Loucy (cell line): ENCODE results near the gene LILRB2.

Source experiments
- H2AFZ ChIP-seq: fragments of 200-600 bp; sonication (generic); 2 replicates; pipeline ENCODE4 v1.6.0; 2016; ENCODE audit warnings: antibody characterized with exemption, mild to moderate bottlenecking, low read length, moderate library complexity
- H3F3A ChIP-seq: fragments of 200-600 bp; 2 replicates; pipeline ENCODE4 v1.6.0; 2016; ENCODE audit warnings: antibody characterized with exemption, low read depth, mild to moderate bottlenecking
- H3K27me3 ChIP-seq: fragments of 200-600 bp; sonication (generic); 2 replicates; pipeline ENCODE4 v1.6.1; 2014; ENCODE audit warnings: low read length, mild to moderate bottlenecking; ENCODE audit not compliant: insufficient read depth, poor library complexity, severe bottlenecking
- H3K36me3 ChIP-seq: fragments of 200-600 bp; sonication (generic); 2 replicates; pipeline ENCODE4 v1.6.1; 2016; ENCODE audit warnings: low read length; ENCODE audit not compliant: insufficient read depth
- H3K4me1 ChIP-seq: fragments of 200-600 bp; sonication (generic); 2 replicates; pipeline ENCODE4 v1.5.1; 2014; ENCODE audit warnings: low read length, mild to moderate bottlenecking; ENCODE audit not compliant: insufficient read depth, poor library complexity, severe bottlenecking
- H3K4me2 ChIP-seq: fragments of 200-600 bp; sonication (generic); 2 replicates; pipeline ENCODE4 v1.6.0; 2014; ENCODE audit warnings: antibody characterized with exemption, low read length, low read depth, mild to moderate bottlenecking; ENCODE audit not compliant: poor library complexity, severe bottlenecking
- H3K4me3 ChIP-seq: fragments of 200-600 bp; sonication (generic); 2 replicates; pipeline ENCODE4 v1.5.1; 2014; ENCODE audit warnings: low read length, mild to moderate bottlenecking, mixed read lengths; ENCODE audit not compliant: poor library complexity, severe bottlenecking
- H3K79me2 ChIP-seq: fragments of 200-600 bp; sonication (generic); 2 replicates; pipeline ENCODE4 v1.6.1; 2014; ENCODE audit warnings: low read length; ENCODE audit not compliant: insufficient read depth
- H3K9ac ChIP-seq: fragments of 200-600 bp; sonication (generic); 2 replicates; pipeline ENCODE4 v1.6.0; 2014; ENCODE audit warnings: mild to moderate bottlenecking, low read depth, low read length, moderate library complexity; ENCODE audit not compliant: poor library complexity, severe bottlenecking
- H3K9me2 ChIP-seq: fragments of 200-600 bp; sonication (generic); replicated peaks from 2 replicates; pipeline ENCODE4 v1.6.1; 2016; ENCODE audit warnings: low read depth, low read length, mixed read lengths
- H3K9me3 ChIP-seq: fragments of 200-600 bp; sonication (generic); 2 replicates; pipeline ENCODE4 v1.6.1; 2014; ENCODE audit warnings: mild to moderate bottlenecking, antibody characterized with exemption, low read length, low read depth; ENCODE audit not compliant: insufficient read depth
- H4K20me1 ChIP-seq: fragments of 200-600 bp; sonication (generic); 2 replicates; pipeline ENCODE4 v1.6.0; 2014; ENCODE audit warnings: antibody characterized with exemption, low read length, mild to moderate bottlenecking; ENCODE audit not compliant: insufficient read depth, poor library complexity, severe bottlenecking
- CTCF ChIP-seq: fragments of 200-600 bp; sonication (generic); conservative IDR thresholded peaks from 2 replicates; pipeline ENCODE4 v1.5.1; 2014; ENCODE audit warnings: mild to moderate bottlenecking, antibody characterized with exemption, low read length
- EZH2phosphoT487 ChIP-seq: fragments of 200-600 bp; IDR thresholded peaks from 2 replicates; pipeline ENCODE4 v1.6.1; 2018; ENCODE audit warnings: antibody characterized with exemption, mild to moderate bottlenecking, moderate library complexity, borderline replicate concordance

Gene LILRB2

GRCh38 chr19:54317108-54317964 is 36.4 kb upstream of the LILRB2 start:
- Histone ChIP-seq H3K4me1 (no peaks in the 10 kb centered on the region), H2AFZ (no peak overlapping the region), H3K9ac (no peak overlapping the region), H3K4me3 (no peak overlapping the region), H3K9me3 (no peaks in the 10 kb centered on the region), H3K36me3 (no peaks in the 10 kb centered on the region), H3F3A (no peaks in the 10 kb centered on the region), H3K79me2 (no peaks in the 10 kb centered on the region), H3K4me2 (no peak overlapping the region), H3K9me2 (no peaks in the 10 kb centered on the region), H3K27me3 (no peaks in the 10 kb centered on the region), H4K20me1 (no peaks in the 10 kb centered on the region)
- no peak for TF ChIP-seq EZH2phosphoT487
- TF ChIP-seq CTCF = no peak

GRCh38 chr19:54316746-54317107 is 35.8 kb upstream of the LILRB2 start:
- no peaks in the 10 kb centered on the region for H3K36me3 ChIP-seq
- H3K27me3 ChIP-seq = no peaks in the 10 kb centered on the region
- H3K79me2 ChIP-seq = no peaks in the 10 kb centered on the region
- H3K4me2 ChIP-seq = no peak overlapping the region
- H2AFZ ChIP-seq = no peak overlapping the region
- no peaks in the 10 kb centered on the region for H3F3A ChIP-seq
- H4K20me1 ChIP-seq = no peaks in the 10 kb centered on the region
- TF ChIP-seq CTCF (no peak), EZH2phosphoT487 (no peak)
- H3K9me3 ChIP-seq = no peaks in the 10 kb centered on the region
- H3K4me3 ChIP-seq = no peak overlapping the region
- no peaks in the 10 kb centered on the region for H3K4me1 ChIP-seq
- H3K9ac ChIP-seq = no peak overlapping the region
- H3K9me2 ChIP-seq = no peaks in the 10 kb centered on the region

DNA sequence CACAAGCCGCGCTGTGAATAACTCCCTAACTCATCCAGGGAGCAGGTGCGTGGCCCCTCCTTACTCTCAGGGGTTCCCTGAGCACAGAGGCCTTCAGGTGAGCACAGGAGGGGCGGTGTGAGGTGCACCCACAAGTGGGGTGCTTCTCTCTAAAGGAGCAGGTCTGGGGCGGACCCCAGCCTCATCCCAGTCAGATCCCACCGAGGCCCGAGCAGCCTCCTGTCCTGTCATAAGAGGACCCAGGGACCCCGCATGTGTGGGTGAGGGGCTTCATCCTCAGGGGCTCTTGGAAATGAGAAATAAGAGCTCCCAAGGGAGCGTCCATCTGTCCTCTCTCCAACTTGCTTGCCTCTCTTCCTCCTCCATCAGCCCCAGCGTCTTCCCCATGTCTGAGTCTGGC is 35.0 kb upstream of the LILRB2 start:
- Histone ChIP-seq H3K4me2 (no peak overlapping the region), H3K36me3 (no peaks in the 10 kb centered on the region), H3K79me2 (no peaks in the 10 kb centered on the region), H3K4me1 (no peaks in the 10 kb centered on the region), H3K9me3 (no peaks in the 10 kb centered on the region), H3K27me3 (no peaks in the 10 kb centered on the region), H3F3A (no peaks in the 10 kb centered on the region), H2AFZ (no peak overlapping the region), H3K9ac (no peak overlapping the region), H3K4me3 (no peak overlapping the region), H4K20me1 (no peaks in the 10 kb centered on the region), H3K9me2 (no peaks in the 10 kb centered on the region)
- TF ChIP-seq EZH2phosphoT487 (no peak), CTCF (no peak)
